Measurements from ENCODE around the gene EIF5A. TPM values are rescaled to one million over a fixed set of nuclear protein-coding genes. Genes with fewer than 3 reads are reported as not detected.
"Not testable (repeated sequence)": the region's sequence is repeated elsewhere in the genome, so short reads cannot be mapped to it uniquely, and the experiment has no call there.

EIF5A gene
- total RNA-seq, 1 donor from 2014 or later: 156 TPM

DNA sequence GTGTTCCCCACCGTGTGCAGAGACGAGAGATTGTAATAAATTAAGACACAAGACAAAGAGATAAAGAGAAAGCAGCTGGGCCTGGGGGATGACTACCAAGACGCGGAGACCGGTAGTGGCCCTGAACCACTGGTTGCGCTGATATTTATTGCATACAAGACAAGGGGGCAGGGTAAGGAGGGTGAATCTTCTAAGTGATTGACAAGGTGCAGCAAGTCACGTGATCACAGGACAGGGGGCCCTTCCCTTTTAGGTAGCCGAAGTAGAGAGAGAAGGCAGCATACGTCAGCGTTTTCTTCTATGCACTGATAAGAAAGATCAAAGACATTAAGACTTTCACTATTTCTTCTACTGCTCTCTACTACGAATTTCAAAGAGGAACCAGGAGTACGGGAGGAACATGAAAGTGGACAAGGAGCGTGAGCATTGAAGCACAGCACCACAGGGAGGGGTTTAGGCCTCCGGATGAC lies 25.2 kb downstream of the EIF5A start:
- not testable (repeated sequence) for DNase-seq

DNA sequence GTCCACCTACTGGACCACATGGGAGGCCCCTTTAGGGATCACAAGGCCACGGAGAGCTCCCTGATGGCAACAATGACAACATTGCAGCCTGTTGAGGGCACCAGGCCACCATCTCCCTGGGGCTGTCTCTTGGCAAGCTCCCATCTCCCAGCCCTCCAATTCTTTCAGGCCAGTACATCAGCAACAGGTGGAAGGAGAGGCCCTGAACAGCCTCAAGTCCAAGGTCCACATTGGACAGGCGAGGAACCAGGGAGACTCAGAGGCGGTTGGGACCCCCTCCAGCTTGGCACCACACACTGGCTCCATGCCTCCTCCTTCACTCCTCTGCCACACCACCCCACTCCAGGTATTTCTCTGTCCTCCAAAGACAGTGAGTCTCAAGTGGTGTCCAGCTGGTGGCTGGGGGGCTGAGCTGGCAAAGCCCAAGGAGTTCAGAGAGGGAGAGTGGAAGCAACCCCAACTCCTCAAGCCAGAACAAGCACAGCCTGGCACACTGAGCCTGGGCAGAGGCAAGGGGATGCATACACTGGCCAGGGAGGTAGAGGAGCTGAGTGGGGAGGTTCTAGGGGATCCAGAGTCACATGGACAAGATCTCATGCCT lies 27.6 kb downstream of the EIF5A start:
- no peak for DNase-seq

DNA sequence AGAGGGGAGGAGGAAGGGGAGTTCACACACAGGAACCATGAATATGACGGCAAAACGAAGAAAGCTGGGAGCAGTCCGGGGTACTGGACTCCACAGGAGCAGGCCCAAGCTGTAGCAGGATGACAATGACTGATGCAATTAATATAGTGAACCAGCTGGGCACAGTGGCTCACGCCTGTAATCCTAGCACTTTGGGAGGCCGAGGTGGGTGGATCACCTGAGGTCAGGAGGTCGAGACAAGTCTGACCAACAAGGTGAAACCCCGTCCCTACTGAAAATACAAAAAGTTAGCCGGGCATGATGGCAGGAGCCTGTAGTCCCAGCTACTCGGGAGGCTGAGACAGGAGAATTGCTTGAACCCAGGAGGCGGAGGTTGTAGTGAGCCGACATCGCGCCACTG lies 28.3 kb downstream of the EIF5A start:
- not testable (repeated sequence) for DNase-seq

DNA sequence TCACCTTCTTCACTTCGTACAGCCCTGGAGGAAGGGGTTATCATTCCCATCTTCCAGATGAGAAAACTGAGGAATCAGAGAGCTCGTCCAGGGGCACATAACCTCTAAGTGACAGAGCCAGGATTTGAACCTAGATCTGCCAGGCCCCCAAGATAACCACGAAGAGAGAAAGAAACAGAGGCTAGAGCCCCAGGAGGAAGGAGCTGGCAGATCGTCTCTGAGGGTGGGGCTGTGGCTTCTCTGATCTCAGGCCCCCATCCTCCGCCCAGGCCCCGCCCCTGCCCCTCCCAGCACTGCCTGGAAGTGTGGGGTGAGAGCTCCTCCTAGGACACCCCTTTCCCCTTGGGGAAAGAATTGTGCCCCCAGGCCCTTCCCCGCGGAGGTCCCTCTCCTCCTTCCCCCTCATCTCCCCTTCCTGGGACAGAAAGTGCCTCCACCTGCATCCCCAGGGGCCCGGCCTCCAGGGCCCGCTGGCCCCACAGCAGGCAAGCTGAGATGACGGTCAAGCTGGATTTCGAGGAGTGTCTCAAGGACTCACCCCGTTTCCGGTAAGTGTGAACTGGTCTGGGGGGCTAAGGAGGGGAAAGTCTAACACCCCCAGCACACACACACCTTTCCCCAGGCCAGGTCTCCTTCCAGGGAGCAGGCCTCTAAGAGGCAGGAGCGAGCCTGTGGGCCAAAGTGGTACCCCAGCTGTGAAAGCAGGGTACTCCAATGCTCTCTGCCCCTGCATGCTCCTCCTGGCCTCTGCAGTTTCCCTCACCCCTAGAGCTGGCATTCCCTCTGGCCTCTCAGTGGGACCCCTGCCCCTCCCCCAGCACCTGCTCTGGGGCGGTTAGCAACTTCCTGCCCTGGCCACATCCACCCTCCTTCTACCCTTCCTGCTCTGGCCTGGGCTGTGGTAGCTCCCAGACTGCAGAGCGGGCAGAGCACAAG lies 29.1 kb downstream of the EIF5A start, which contains the start of gene ACAP1:
ACAP1 (plus strand) TSS at position 290 of the 936 bp plus-strand sequence; CDS start at position 496, 206 bp downstream.
- DNase-seq: no peak

DNA sequence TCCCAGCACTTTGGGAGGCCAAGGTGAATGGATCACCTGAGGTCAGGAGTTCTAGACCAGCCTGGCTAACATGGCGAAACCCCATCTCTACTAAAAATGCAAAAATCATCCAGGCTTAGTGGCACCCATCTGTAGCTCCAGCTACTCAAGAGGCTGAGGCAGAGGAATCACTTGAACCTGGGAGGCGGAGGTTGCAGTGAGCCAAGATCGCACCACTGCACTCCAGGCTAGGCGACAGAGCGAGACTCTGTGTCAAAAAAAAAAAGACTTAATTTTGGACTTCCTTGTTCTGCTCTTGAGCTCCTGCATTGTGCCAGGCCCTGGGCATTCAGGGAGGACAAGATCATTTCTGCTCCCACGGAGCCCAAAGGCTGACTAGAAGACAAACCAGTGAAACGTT lies 30.2 kb downstream of the EIF5A start:
- DNase-seq: not testable (repeated sequence)

DNA sequence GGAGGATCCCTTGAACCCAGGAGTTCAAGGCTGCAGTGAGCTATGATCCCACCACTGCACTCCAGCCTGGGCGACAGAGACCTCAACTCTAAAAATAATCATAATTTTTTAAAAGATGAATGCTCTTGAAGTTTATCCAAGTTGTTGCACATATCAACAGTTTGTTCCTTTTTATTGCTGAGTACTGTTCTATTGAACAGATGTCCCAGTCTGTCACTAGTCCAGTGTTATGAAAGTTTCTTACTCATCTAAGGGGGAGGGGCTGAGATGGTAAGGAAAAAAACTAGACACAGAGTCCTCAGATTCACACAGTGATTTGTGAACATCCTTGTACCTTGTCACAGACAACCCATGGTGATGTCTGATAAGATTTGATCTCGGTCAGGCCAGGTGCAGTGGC lies 32.8 kb downstream of the EIF5A start:
- DNase-seq: no peak

DNA sequence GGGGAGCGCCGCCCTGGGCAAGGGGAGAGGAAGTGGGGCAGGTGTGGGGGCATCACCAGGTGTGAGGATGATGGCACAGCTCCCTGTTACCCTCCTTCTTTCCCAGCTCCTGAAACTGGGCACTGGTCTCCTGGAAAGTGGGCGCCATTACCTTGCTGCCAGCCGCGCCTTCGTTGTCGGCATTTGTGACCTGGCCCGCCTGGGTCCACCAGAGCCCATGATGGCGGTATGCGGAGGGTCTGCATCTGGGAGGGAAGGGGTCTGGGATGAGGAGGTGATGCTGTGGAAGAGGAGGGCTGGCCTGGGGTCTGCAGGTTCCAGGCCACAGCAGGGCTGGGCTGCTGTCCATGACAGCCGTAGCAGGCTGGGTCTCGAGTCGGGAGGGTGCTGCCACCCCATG lies 34.4 kb downstream of the EIF5A start:
- no peak for DNase-seq

DNA sequence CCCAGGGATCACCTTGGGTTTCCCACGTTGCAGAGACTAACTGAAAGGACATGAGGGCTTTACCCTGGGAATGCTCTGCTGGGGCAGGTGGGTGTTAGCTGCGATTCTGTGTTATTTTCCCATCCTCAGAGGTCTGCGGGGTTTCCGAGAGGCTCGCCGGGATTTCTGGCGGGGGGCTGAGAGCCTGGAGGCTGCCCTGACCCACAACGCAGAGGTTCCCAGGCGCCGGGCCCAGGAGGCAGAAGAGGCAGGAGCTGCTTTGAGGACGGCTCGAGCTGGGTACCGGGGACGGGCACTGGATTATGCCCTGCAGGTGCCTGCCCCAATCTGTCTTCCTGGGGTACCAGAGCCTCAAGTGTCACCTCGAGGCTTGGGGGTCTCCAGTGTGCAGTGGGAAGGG lies 35.8 kb downstream of the EIF5A start:
- no peak for DNase-seq

DNA sequence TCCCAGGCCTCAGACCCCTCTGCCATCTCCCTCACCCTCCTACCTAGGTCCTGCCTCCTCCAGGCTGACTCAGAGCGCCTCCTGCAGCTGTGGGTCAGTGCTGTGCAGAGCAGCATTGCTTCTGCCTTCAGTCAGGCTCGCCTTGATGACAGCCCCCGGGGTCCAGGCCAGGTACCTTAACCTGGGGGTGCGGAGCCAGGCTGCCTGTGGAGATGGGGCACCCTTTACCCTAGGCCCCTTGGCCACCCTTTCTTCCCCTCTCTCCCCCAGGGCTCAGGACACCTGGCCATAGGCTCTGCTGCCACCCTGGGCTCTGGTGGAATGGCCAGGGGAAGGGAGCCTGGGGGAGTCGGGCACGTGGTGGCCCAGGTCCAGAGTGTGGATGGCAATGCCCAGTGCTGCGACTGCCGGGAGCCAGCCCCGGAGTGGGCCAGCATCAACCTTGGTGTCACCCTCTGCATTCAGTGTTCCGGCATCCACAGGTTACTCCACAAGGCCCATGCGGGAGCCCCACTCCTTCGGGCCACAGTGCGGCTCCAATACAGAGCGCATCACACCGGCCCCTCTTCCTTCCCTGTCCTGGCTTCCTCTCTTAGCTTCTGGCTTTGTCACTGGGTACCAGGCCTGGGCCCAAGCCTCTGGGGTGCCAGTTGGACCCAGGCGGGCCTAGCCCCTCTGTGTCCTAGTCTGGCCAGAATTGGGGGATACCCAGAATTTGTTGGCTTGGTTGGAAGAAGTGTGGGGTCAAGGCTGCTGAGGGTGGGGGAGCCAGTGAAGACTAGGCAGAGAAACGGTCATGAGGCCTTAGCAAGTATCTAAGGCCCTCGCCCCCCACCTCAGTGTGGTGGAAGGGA lies 39.6 kb downstream of the EIF5A start:
- no peak for DNase-seq

DNA sequence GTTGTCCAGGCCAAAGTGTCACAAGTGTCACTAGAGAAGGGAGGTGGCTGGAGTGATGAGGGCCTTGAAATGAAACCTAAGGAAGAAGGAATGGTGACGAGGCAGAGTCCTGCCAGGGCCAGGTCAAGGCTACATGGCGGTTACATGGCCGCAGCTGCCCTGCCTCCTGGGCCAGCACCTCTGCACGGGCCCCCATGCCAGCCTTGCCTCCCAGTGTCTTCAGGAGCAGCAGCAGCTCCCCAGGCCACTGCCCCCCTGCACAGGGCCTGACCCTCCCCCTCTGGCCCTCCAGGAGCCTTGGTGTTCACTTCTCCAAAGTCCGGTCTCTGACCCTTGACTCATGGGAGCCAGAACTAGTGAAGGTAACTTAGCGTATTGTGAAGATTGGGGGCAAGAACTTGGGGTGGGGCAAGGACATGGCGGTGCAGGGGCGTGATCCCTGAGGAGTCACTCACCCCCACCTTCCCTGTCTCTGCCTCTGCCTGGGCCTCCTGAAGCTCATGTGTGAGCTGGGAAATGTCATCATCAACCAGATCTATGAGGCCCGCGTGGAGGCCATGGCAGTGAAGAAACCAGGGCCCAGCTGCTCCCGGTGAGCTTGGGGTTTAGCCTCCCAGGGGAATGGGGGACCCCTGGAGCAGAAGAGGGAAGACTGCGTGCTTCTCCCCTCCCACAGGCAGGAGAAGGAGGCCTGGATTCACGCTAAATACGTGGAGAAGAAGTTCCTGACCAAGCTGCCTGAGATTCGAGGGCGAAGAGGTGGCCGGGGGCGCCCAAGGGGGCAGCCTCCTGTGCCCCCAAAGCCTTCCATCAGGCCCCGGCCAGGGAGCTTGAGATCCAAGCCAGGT lies 40.4 kb downstream of the EIF5A start:
- DNase-seq: no peak

DNA sequence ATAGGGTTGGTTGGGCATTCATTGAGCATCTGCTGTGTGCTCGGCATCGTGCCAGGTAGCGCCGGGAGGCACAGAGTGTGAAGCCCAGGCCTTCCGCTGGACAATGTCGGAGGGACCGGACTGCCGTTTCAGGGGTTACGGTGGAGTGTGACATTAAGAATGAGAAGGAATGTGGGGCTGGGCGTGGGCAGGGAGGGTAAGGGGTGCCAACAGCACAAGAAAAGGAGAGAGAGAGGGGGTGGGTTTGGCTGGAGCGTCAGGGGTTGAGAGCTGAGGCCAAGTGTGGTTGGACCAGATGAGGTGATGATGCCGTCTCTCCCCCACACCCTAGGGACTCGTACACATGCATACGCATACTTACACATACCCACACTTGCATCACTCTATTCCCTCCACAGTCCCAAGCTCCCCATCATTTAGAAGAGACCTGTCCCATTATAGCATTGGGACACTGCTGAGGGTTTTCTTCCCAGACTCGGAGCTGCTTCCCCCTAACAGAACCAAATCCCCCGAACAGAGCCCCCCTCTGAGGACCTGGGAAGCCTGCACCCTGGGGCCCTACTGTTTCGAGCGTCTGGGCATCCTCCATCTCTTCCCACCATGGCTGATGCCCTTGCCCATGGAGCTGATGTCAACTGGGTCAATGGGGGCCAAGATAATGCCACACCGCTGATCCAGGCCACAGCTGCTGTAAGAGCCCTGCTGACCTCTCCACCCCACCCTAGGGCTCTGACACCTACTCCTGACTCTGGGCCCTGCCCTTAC lies 41.2 kb downstream of the EIF5A start:
- DNase-seq: no peak

DNA sequence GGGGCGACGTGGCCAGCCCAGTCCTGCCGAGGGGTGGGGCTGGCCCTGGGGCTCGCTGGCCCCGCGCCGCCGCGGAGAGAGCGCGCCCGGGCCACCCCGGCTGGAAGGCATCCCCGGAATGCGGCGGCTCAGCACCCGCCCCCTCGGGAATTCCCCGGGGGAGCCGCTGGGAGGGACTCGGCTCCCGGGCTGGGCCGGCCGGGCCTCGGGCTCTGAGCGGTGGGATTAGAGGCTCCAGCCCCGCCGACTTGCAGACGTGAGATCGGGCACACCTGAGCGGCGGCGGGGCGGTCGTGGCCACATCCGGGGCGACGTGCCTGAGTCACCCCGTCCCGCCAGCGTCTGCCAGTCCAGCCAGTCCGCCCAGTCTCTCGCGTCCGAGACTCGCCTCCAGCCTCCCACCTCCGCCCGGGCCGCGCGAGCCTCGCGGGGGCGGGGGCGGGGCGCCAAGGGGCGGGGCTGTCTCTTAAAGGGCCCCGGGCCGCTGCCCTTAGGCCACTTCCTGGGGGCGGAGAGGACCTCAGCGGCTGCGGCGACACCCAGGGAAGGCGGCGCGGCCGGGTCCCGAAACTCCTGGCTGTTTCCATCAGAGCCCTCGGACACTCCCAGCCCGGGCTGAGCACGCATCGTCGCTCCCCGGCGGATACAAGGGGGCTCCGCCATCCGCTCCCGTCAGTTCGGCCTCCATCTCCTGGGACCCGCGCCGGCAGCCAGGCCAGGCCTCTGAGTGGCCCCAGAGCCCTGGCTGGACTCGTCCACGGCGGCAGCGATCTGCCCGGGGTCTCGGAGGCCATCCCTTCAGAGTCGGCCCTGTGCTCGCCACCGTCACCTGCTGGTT lies 44.5 kb downstream of the EIF5A start, which contains the start of gene KCTD11:
KCTD11 (plus strand) TSS at position 498 of the 838 bp plus-strand sequence.
- DNase-seq: peak; percentile 81

DNA sequence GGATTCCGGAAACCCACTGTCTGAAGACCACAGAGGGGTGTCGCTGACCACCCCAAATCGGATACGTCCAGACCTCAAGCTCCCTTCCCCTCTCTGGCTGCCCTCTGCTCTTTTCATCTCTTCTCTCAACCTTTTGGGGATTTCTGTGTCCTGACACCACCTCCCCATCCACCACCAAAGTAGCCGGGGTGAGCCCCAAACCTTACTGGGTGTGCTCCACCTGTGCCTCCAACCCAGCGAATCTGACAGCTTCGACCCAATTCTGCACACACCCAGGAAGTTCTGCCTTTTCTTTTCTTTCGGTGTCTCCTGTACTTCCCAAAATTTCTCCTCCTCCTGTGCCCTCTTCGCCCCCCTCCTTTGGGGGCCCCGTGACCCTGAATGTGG lies 45.1 kb downstream of the EIF5A start:
- DNase-seq: no peak

DNA sequence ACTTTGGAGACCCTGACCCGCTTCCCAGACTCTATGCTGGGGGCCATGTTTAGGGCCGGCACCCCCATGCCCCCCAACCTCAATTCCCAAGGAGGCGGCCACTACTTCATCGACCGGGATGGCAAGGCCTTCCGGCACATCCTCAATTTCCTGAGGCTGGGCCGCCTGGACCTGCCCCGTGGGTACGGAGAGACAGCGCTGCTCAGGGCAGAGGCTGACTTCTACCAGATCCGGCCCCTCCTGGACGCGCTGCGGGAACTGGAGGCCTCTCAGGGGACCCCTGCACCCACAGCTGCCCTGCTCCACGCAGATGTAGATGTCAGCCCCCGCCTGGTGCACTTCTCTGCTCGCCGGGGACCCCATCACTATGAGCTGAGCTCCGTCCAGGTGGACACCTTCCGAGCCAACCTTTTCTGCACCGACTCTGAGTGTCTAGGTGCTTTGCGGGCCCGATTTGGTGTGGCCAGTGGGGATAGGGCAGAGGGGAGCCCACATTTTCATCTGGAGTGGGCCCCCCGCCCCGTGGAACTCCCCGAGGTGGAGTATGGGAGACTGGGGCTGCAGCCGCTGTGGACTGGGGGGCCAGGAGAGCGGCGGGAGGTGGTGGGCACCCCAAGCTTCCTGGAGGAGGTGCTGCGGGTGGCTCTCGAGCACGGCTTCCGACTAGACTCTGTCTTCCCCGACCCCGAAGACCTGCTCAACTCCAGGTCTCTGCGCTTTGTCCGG lies 45.6 kb downstream of the EIF5A start:
- no peak for DNase-seq

DNA sequence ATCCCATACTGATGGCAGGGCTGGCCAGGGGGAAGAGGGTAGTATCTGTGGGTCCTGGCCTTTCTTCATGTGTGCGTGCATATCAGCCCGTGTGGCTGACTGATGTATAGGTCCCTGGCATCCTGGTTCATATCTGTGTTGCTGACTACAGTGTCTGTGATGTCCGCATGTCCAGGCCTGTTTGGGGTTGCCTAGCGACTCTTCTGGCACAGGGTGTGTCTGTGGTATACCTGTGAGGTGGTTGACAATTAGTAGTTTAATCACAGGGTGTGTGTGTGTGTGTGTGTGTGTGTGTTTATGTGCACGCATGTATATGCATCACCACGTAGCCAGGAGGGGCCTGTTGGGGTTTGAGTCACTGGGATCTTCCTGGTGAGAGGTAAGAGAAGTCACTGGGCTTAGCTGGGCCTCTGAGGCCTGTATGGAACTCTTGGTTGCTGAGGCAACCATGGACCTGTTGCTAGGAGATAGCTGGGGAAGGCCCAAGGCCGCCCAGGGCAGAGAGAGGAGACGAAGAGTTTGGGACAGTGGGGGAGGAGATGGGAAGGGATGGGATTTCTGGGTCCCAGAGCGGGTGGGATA lies 46.9 kb downstream of the EIF5A start:
- DNase-seq: no peak

DNA sequence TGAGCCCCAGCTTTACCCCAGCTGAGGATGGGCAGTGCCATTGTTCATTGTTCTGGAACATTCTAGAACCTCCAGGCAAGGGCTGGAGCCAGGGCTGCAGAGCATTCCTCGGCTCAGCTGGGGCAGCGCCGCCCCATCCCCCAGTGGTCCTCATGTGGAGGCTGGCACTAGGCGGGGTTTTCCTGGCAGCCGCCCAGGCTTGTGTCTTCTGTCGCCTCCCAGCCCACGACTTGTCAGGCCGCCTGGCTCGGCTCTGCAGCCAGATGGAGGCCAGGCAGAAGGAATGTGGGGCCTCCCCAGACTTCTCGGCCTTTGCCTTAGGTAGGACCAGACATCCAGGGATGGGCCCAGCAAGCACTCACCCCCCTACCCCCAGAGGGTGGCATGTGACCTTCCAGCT lies 47.6 kb downstream of the EIF5A start, which contains the start of gene TMEM95:
TMEM95 (plus strand) TSS at position 104 of the 400 bp plus-strand sequence; CDS start at position 153, 49 bp downstream.
- peak; percentile 22 for DNase-seq

DNA sequence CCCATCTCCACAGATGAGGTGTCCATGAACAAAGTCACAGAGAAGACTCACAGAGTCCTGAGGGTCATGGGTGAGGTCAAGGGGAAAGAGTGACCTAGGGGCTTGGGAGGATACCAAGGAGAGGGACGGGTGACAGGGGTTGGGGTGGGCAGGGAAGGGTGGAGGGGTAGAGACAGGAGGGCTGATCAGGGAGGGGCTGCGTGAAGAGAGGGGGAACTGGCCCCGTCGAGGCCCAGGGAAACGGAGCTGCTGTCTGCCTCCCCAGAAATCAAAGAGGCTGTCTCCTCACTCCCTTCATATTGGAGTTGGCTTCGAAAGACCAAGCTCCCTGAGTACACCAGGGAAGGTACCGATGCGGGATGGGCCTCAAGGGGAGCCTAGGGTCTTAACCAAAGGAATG lies 48.1 kb downstream of the EIF5A start:
- DNase-seq: no peak

DNA sequence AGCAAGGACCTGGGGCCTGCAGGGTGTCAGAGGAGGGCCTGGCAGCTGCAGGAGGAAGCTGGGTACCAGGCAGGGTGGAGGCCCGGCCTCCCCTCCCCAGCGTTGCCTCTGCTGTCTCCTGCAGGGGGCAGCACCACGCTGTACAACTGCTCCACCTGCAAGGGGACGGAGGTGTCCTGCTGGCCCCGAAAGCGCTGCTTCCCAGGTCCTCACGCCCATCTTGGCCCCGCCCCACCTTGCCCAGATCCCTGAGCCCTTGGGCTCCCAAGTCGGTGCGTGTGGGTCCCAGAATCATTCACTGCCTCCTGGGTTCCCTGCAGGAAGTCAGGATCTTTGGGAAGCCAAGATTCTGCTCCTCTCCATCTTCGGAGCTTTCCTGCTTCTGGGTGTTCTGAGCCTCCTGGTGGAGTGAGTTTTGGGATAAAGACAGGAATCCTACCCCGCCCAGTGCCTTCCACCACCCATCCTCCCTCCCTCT lies 48.7 kb downstream of the EIF5A start:
- DNase-seq: peak; percentile 39
